ENCODE data around the gene CA5A. TPM values are rescaled to one million over a fixed set of nuclear protein-coding genes. Genes with fewer than 3 reads are reported as not detected.
"Not testable (repeated sequence)": the region's sequence is repeated elsewhere in the genome, so short reads cannot be mapped to it uniquely, and the experiment has no call there.

The CA5A gene
- total and polyA plus RNA-seq, 2 of the 13 experiments (the other 11 are each of a cell fraction or from before 2014, with no cell fraction given): 66.8 to 106 TPM

DNA sequence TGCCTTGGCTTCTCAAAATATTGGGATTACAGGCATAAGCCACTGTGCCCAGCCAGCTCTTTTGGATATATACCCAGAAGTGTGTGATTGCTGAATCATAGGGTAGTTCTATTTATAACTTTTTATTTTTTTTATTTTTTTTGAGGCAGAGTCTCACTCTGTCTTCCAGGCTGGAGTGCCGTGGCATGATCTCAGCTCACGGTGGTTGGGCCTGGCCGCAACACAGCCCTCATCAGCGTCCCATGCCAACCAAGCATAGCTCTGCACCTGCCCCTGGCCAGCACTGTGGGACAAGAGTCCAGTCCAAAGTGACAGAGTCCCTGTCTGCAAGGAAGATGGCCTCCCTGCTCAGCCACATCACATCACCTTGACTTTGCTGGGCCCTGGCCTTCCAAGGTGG is 42.3 kb downstream of the CA5A start:
- H3K27ac ChIP-seq (ENCODE audit: extremely low read length, insufficient read depth, low read length): not testable (repeated sequence)

DNA sequence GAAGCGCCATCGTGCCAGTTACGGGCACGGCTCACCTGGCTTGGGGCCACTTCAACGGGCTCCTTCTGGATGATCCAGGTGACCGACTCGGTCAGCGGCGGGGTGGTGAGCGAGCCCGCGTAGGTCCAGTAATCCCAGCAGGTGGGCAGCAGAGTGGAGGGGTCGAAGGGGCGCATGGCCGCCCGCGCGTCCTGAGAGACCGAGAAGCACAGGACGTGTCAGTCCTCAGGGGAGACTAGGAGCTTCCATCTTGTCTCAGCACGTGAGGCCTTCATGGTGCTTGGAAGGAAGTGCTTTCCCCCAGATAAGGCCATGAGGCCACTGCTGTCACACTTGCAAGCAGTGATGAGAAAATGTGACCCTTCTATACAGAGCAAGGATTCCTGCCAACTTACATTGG is 44.6 kb downstream of the CA5A start:
- WGBS (ENCODE audit: low lambda C conversion rate): 98% methylated on average over 21 of the region's 21 CpGs
- TF ChIP-seq AGO2 (optimal IDR thresholded peaks at IDR 0.05; ENCODE audit: low read depth, low read length): peak; percentile 81
- TF ChIP-seq AKAP8 (CRISPR knock-in tag; IDR thresholded peaks at IDR 0.05): peak; percentile 48; the same call in 1 of the 2 replicates
- TF ChIP-seq ZNF687 (CRISPR knock-in tag; IDR thresholded peaks at IDR 0.05): 0 out of 2 replicates have a peak, but pooled peaks have one; percentile 16
- peak; percentile 6; the same call in 1 of the 2 replicates for TF ChIP-seq POLR2G (IDR thresholded peaks at IDR 0.05; ENCODE audit: low read depth, low read length)
- TF ChIP-seq ZNF331 (CRISPR knock-in tag; IDR thresholded peaks at IDR 0.05): no peak
- no peak overlapping the region for H3K27ac ChIP-seq (ENCODE audit: extremely low read length, insufficient read depth, low read length)
- BruUV-seq (replicated peaks): no TSS peak
- H3K36me3 ChIP-seq (replicated peaks in 1 of 2; ENCODE audit: control insufficient read depth in 1 of 2, insufficient read depth in 2 of 2, low read length in 2 of 2): peaks cover 10 to 18% of the 10 kb centered on the region in 2 experiments; a peak in 4 of 5 replicates
- DNase-seq (ENCODE audit: low spot score) (no peak), ATAC-seq (no peak), FAIRE-seq (no peak)
- ChIA-PET CTCF (ENCODE audit: low intra/inter-chr PET ratio, low total read pairs) (no interaction called here), POLR2A (no interaction called here)
- no peaks in the 10 kb centered on the region for H4K20me1 ChIP-seq (ENCODE audit: insufficient read depth, low read length)
- no peak overlapping the region for H3K9ac ChIP-seq (ENCODE audit: insufficient read depth, low read depth, low read length)
- in situ Hi-C loops (cut with HindIII; ENCODE audit: extremely low pct_ligation_motif_present, low pct_unique_long_range_greater_than_20kb): no loop called here
- no peaks in the 10 kb centered on the region for H3K4me1 ChIP-seq (ENCODE audit: insufficient read depth, low read length)
- H3K9me3 ChIP-seq (ENCODE audit: low read length): no peaks in the 10 kb centered on the region
- H3K4me2 ChIP-seq (ENCODE audit: low read depth, low read length): no peak overlapping the region
- H2AFZ ChIP-seq (ENCODE audit: low read length): no peak overlapping the region
- H3K4me3 ChIP-seq (replicated peaks in 1 of 3; ENCODE audit: insufficient read depth in 1 of 3, low read depth in 2 of 3, low read length in 3 of 3): no peak overlapping the region
- intact Hi-C loops (cut with micrococcal nuclease; ENCODE audit: unreplicated experiment): no loop called here
- no peaks in the 10 kb centered on the region for H3K27me3 ChIP-seq (ENCODE audit: control insufficient read depth in 1 of 2, insufficient read depth in 2 of 2, low read length in 2 of 2)
- H3K79me2 ChIP-seq (ENCODE audit: insufficient read depth, low read length): no peaks in the 10 kb centered on the region

More for the DNA sequence above, 42.3 kb downstream of the CA5A start:
- H3K9ac ChIP-seq (ENCODE audit: insufficient read depth, low read depth, low read length); in situ Hi-C loops (cut with HindIII; ENCODE audit: extremely low pct_ligation_motif_present, low pct_unique_long_range_greater_than_20kb); intact Hi-C loops (cut with micrococcal nuclease; ENCODE audit: unreplicated experiment); H3K9me3 ChIP-seq (ENCODE audit: low read length); FAIRE-seq; H3K4me1 ChIP-seq (ENCODE audit: insufficient read depth, low read length); H4K20me1 ChIP-seq (ENCODE audit: insufficient read depth, low read length); H3K79me2 ChIP-seq (ENCODE audit: insufficient read depth, low read length); BruUV-seq (replicated peaks); CTCF ChIA-PET (ENCODE audit: low intra/inter-chr PET ratio, low total read pairs); H2AFZ ChIP-seq (ENCODE audit: low read length); H3K4me2 ChIP-seq (ENCODE audit: low read depth, low read length); H3K4me3 ChIP-seq (replicated peaks in 1 of 3; ENCODE audit: insufficient read depth in 1 of 3, low read depth in 2 of 3, low read length in 3 of 3); H3K27me3 ChIP-seq (ENCODE audit: control insufficient read depth in 1 of 2, insufficient read depth in 2 of 2, low read length in 2 of 2); ATAC-seq; DNase-seq (ENCODE audit: low spot score): not testable (repeated sequence)
- POLR2A ChIA-PET: interaction anchor here (0.9 to 1.9 kb wide), 2 partner anchors 17 to 128 kb away, joined by 4 to 5 read pairs; partner anchors contain the start of gene KLHDC4
- peaks cover 13 to 26% of the 10 kb centered on the region in 2 experiments; a peak in 4 of 5 replicates for H3K36me3 ChIP-seq (replicated peaks in 1 of 2; ENCODE audit: control insufficient read depth in 1 of 2, insufficient read depth in 2 of 2, low read length in 2 of 2)
- peak; percentile 46; the same call in 1 of the 2 replicates for TF ChIP-seq POLR2G (IDR thresholded peaks at IDR 0.05; ENCODE audit: low read depth, low read length)
- 96% methylated on average over 4 of the region's 4 CpGs for WGBS (ENCODE audit: low lambda C conversion rate)
